AG10803 (cell line): ENCODE measurements around the gene SETDB2.

Experiments
- DNase-seq: peaks from one replicate; pipeline ENCODE4 v3.0.0; 2010; ENCODE audit warnings: low read depth
- H3K4me3 ChIP-seq: 2 replicates; pipeline ENCODE4 v1.5.1; 2011; ENCODE audit warnings: mild to moderate bottlenecking, low read length, control low read depth
- CTCF ChIP-seq: conservative IDR thresholded peaks from 2 replicates; pipeline ENCODE4 v1.5.1; 2011; ENCODE audit warnings: mild to moderate bottlenecking, low read length, control low read depth, inconsistent platforms

The SETDB2 gene

GRCh38 chr13:49412749-49413148 lies 31.3 kb upstream of the SETDB2 start:
- TF ChIP-seq CTCF = no peak
- H3K4me3 ChIP-seq = no peak overlapping the region
- no peak for DNase-seq

- H3K4me3 ChIP-seq = no peak overlapping the region
- TF ChIP-seq CTCF = no peak
- DNase-seq = no peak
These were observed 26.9 kb upstream of the SETDB2 start for GRCh38 chr13:49417161-49417560.

GRCh38 chr13:49418206-49418605 lies 25.9 kb upstream of the SETDB2 start:
- no peak overlapping the region for H3K4me3 ChIP-seq

GRCh38 chr13:49419276-49419675 lies 24.8 kb upstream of the SETDB2 start:
- H3K4me3 ChIP-seq = no peak overlapping the region
- no peak for TF ChIP-seq CTCF
- no peak for DNase-seq

More at GRCh38 chr13:49418206-49418605, 25.9 kb upstream of the SETDB2 start:
- no peak for TF ChIP-seq CTCF
- no peak for DNase-seq

GRCh38 chr13:49421391-49421790 lies 22.7 kb upstream of the SETDB2 start:
- no peak overlapping the region for H3K4me3 ChIP-seq
- no peak for DNase-seq
- TF ChIP-seq CTCF = no peak

GRCh38 chr13:49424011-49424560 lies 20.0 kb upstream of the SETDB2 start:
- no peak for DNase-seq
- no peak for TF ChIP-seq CTCF
- no peak overlapping the region for H3K4me3 ChIP-seq

GRCh38 chr13:49428041-49428763 lies 15.9 kb upstream of the SETDB2 start:
- DNase-seq = no peak
- no peak overlapping the region for H3K4me3 ChIP-seq
- TF ChIP-seq CTCF = no peak
